ENCODE data around the gene SERPIND1. TPM values are rescaled to one million over a fixed set of nuclear protein-coding genes. Genes with fewer than 3 reads are reported as not detected.

SERPIND1 gene
- total RNA-seq, 2 donors from 2014 or later, result 1.5 to 4.1 TPM

DNA sequence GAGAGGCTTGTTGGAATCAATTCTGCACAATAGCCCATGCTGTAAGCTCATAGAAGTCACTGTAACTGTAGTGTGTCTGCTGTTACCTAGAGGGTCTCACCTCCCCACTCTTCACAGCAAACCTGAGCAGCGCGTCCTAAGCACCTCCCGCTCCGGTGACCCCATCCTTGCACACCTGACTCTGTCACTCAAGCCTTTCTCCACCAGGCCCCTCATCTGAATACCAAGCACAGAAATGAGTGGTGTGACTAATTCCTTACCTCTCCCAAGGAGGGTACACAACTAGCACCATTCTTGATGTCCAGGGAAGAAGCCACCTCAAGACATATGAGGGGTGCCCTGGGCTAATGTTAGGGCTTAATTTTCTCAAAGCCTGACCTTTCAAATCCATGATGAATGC lies 13.3 kb downstream of the SERPIND1 start:
- Histone ChIP-seq H3K27me3 (no peaks in the 10 kb centered on the region), H3K4me3 (no peak overlapping the region), H3K4me1 (peaks cover 0 to 34% of the 10 kb centered on the region in 2 donors), H3K27ac (peak overlapping the region; percentile 38 to 58), H3K36me3 (peaks cover 11% of the 10 kb centered on the region), H3K9me3 (no peaks in the 10 kb centered on the region)
- TF ChIP-seq, protein P1, sequence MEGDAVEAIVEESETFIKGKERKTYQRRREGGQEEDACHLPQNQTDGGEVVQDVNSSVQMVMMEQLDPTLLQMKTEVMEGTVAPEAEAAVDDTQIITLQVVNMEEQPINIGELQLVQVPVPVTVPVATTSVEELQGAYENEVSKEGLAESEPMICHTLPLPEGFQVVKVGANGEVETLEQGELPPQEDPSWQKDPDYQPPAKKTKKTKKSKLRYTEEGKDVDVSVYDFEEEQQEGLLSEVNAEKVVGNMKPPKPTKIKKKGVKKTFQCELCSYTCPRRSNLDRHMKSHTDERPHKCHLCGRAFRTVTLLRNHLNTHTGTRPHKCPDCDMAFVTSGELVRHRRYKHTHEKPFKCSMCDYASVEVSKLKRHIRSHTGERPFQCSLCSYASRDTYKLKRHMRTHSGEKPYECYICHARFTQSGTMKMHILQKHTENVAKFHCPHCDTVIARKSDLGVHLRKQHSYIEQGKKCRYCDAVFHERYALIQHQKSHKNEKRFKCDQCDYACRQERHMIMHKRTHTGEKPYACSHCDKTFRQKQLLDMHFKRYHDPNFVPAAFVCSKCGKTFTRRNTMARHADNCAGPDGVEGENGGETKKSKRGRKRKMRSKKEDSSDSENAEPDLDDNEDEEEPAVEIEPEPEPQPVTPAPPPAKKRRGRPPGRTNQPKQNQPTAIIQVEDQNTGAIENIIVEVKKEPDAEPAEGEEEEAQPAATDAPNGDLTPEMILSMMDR (IDR thresholded peaks at IDR 0.05), result no peak
- DNase-seq (ENCODE audit: low spot score), result no peak

DNA sequence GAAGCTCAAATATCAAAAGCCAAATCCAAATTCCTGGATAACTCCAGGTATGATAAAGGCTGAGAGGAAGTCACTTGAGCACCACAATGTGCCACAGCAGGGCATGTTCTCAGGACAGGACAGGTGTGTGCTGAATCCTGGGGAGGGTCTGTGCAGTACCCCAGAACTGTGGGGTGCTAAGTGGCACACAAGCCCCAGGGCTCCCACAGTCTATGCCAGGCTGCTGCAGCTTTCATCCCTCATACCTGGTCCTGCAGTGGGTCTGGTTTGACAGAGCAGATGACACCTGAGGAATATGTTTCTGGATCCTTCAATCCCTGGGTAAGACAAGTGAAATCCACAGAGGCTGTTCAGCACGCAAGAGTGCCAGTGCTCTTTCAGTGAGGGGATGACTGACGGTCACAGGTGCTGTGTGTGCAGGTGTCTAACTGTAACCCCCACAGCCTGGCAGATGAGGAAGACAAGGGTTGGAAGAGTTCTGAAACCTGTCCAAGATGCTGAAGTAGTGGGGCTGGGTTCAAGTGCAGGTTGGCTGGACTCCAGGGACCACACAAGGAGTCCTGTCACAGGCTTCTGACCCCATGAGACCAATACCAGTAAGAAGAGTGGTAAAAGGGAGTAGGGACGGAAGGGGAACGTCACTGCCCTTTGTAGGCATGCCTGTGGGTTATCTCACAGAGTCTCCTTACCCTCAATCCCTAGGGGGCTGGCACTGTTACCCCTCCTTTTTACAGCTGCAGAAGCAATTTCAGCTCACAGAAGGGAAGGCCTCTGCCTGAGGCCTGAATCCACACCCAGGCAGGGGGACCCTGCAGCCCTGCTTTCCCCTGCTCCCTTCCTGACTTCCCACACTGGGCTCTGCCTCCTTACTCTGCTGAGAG lies 14.1 kb downstream of the SERPIND1 start:
- Histone ChIP-seq H3K4me3 (no peak overlapping the region), H3K9me3 (no peaks in the 10 kb centered on the region), H3K27me3 (no peaks in the 10 kb centered on the region), H3K27ac (no peak overlapping the region), H3K4me1 (peaks cover 0 to 34% of the 10 kb centered on the region in 2 donors), H3K36me3 (peaks cover 19% of the 10 kb centered on the region)
- DNase-seq (ENCODE audit: low spot score), result no peak
- TF ChIP-seq, protein P1 (IDR thresholded peaks at IDR 0.05), result no peak

DNA sequence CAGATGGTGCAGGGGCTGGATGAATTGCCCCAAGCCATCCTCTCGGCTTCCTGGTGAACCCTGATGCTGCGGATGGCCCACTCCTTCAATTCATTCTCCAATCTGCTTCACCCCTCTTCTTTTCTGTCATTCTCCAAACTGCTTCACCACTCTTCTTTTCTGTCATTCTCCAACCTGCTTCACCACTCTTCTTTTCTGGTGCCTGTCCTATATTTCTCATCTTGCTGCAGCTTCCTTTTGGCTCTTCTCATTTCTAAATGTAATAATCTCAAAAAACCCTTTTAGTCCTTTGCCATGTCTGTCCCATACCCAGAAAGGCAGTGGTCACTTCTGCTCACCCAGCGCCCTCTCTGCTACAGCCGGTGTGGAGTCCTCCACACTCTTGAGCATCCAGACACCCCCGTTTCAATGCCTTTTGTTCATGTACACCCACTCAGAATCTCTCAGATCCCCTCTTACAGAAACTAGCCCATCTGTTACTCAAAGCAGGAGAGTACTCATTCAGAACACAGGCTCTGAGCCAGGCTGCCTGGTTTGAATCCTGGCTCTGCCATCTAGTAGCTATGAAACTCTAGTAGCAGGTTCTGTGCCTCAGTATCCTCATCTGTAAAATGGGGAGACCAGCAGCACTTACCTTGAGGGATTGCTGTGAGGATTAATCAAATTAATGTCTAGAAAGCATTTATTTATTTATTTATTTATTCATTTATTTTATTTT lies 14.9 kb downstream of the SERPIND1 start:
- TF ChIP-seq, protein P1 (IDR thresholded peaks at IDR 0.05), result no peak
- Histone ChIP-seq H3K4me1 (peaks cover 0 to 32% of the 10 kb centered on the region in 2 donors), H3K9me3 (no peaks in the 10 kb centered on the region), H3K27ac (no peak overlapping the region), H3K36me3 (peaks cover 22% of the 10 kb centered on the region), H3K27me3 (no peaks in the 10 kb centered on the region), H3K4me3 (no peak overlapping the region)
- DNase-seq (ENCODE audit: low spot score), result no peak

DNA sequence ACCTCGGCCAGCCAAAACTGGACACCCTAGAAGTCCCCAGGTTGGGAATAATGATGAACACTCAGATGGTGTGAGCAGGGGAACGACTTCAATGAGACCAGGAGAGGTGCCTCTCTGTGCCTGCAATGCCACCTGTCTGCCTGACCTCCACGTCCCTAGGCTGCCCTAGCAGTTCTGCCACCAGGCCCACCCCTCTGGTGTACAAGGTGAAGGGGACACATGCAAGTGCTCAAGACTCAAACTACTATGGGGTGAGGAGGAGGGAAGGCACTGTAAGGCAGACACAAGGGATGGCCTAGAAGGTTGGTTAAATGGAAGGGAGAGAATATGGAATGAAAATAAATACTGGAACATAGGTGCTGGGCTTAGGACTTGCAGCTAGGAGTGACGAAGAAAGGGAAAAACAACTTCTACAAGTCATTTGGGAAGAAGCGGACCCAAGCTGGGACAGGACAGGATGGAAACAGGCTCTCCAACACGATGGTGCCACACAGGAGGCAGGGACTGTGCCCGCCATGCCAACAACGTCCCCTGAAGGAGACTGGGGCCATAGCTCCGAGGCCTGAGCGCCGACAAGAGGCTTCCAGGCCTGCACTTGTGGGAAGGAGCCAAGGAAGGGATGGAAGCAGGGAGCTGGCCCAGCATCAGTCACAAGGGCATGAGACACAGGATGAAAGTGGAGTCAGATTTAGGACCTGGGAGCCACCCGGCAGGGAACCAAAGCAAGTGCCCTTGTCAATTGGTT lies 18.5 kb downstream of the SERPIND1 start:
- peaks cover 0 to 13% of the 10 kb centered on the region in 2 donors for H3K4me1 ChIP-seq
- no peak overlapping the region for H3K27ac ChIP-seq
- no peak overlapping the region for H3K4me3 ChIP-seq
- TF ChIP-seq, protein P1 (IDR thresholded peaks at IDR 0.05), result no peak
- H3K36me3 ChIP-seq, result peaks cover 48% of the 10 kb centered on the region
- H3K27me3 ChIP-seq, result no peaks in the 10 kb centered on the region
- DNase-seq (ENCODE audit: low spot score), result no peak
- no peaks in the 10 kb centered on the region for H3K9me3 ChIP-seq

DNA sequence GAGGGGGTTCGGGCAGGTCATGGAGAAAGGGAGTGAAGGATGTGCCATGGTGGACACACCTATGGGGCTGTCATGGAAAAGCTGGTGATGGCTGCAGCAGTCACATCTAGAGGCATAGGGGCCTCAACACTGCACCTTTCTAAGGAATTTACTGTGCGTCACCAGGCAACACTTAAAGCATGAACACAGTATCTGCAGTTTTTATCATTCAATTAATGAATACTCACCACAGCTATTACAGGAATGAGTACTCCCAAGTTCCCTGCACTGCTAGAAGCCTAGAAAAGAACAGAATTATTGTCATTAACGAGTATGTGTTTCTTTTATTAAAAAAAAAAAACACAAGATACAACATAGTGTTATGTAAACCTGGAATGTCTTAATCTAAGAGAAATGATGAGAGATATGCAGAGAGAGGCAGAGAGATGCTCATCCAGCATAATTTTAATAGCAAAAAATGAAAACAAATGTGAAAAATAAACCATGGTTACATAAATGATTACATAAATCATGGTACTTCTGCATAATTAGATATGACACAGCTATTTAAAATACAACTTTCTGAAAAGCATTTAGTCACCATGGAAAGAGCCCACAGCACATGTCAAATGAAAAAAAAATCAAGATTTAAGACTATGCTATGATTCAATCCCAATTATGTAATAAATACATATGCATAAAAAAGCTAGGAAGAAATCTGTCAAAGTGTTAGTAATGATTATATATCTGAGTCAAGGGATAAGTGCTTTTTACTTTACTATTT lies 19.2 kb downstream of the SERPIND1 start:
- Histone ChIP-seq H3K36me3 (peaks cover 56% of the 10 kb centered on the region), H3K9me3 (no peaks in the 10 kb centered on the region), H3K27me3 (no peaks in the 10 kb centered on the region), H3K27ac (no peak overlapping the region), H3K4me1 (peaks cover 0 to 5% of the 10 kb centered on the region in 2 donors), H3K4me3 (no peak overlapping the region)
- DNase-seq (ENCODE audit: low spot score), result no peak
- TF ChIP-seq, protein P1 (IDR thresholded peaks at IDR 0.05), result no peak

Data from right atrium auricular region (tissue), 2 donors.